NCI-H2029 treated with DMSO at 0.1 percent for 48 hours (cell line): ENCODE measurements around the gene NUMB.

Experiments used
- DNase-seq: peaks from one replicate; lab custom pipeline; 2025; lab: John Stamatoyannopoulos, UW

The NUMB gene

GRCh38 chr14:73261075-73261474, 197.3 kb downstream of the NUMB start:
- DNase-seq, result no peak

GRCh38 chr14:73260574-73260973, 197.8 kb downstream of the NUMB start:
- no peak for DNase-seq

DNA sequence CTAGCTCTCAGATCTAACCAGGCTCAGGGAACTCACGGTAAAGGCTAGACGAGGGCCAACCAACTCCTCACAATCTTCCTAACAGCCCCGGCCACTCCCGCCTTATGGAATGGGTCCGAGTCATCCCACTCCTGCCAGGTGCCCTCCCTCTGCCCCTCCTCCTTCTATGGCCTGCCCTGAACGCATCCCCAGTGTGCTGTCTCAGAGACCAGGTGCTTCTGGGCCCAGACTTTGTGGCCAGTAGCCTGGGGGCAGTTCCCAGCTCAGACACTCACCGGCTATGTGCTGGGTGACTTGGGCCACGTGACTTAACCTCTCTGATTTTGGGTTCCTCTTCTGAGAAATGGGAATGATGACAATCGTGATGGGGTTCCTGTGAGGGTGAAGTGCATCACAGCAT, 198.5 kb downstream of the NUMB start:
- DNase-seq, result no peak

DNA sequence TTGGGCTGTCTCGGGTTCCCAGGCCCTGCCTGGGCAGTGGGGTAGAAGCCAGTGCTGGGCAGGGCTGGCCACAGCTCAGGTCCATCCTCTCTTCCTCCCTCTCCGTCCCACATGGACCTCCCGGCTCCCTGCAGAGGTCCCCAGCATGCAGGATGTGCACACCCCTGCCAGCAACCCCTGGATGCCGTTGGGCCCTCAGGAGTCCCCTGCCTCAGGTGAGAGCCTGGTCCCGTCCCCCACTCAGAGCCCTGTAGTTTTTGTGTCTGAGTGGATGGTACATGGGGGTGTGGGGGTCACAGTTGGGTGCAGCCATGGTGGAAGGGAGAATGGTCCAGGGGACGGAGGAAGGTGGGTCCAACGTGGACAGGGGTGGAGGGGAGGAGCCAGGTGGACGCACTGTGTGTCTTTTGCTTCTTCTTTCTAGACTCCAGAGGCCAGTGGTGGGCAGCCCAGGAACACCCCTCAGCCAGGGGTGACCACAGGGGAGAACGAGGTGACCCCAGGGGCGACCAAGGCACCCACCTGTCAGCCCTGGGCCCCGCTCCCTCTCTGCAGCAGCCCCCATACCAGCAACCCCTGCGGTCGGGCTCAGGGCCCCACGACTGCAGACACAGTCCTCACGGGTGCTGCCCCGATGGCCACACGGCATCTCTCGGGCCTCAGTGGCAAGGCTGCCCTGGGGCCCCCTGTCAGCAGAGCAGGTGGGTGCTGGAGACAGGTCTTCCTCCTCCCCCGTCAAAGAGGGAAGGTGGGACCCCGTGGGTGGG, 199.3 kb downstream of the NUMB start:
- no peak for DNase-seq

GRCh38 chr14:73258076-73258475, 200.3 kb downstream of the NUMB start:
- no peak for DNase-seq

- no peak for DNase-seq
Measured at GRCh38 chr14:73255693-73256225, 202.6 kb downstream of the NUMB start.

DNA sequence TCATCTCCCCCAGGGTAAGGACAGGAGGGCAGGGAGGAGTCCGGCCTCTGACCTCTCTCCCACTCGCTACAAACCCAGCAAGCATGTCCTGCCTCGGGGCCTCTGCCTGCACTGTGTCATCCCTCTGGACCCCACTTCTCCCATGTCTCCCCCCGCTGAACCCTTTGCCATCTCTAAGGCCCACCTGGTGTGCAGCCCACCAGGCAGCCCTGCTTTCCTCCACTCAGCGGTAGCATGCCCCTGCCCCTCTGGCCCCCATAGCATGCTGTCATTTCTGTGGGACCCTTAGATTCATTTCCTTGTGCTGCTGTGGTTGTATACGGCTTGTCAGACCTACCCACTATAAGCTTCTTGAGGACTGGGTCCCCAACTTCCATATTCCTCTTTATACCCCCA, 203.3 kb downstream of the NUMB start:
- no peak for DNase-seq

DNA sequence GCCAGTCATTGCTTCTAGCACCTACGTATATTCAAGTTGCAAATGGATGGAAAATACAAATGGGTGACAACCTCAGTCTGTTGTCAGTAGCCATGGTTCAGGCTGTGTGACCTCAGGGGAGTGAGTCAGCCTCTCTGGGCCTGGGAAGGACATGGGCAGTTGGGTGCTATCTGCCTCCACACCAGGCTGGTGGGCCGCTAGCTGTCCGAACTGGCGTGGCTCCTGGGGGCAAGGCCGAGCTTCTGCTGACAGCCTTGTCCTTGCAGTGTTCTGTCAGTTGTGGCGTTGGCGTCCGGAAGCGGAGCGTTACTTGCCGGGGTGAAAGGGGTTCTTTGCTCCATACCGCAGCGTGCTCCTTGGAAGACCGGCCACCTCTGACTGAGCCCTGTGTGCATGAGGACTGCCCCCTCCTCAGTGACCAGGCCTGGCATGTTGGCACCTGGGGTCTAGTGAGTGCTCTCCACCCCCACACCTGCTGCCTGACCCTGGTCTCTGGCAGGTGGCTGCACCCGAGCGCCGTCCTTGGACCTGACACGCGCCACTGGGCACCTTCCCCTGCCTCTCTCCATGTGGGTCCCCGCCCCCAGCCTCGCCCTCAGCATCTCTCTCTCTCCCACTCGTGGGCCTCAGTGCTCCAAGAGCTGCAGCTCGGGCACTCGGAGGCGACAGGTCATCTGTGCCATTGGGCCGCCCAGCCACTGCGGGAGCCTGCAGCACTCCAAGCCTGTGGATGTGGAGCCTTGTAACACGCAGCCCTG, 203.9 kb downstream of the NUMB start:
- DNase-seq, result no peak

DNA sequence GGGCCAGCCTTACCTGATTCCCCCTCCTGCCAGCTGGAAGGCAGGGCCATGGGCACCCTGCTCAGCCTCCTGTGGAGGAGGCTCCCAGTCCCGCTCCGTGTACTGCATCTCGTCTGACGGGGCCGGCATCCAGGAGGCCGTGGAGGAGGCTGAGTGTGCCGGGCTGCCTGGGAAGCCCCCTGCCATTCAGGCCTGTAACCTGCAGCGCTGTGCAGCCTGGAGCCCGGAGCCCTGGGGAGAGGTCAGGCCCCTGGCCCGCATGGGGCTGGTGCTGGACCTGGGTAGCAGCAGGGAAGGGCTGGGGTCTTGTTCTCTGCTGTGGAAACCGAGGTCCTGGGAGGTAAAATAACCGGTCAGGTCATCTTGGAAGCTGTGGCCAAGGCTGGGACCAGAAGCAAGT, 204.6 kb downstream of the NUMB start:
- no peak for DNase-seq

DNA sequence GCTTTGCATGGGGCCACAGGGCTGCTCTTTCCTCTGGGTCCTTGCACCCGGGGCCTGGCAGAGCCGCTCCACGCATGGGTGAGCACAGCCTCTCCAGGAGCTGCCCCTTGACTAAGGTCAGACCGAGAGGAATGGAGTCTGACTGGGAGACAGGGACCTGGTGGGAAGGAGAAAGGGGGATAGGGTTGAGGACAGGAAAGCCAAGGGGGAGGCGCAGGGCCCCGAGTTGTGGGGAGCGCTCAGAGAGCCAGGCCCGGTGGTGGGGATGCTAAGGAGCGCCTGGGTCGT, 205.1 kb downstream of the NUMB start:
- no peak for DNase-seq

GRCh38 chr14:73252491-73253322, 205.6 kb downstream of the NUMB start:
- no peak for DNase-seq

DNA sequence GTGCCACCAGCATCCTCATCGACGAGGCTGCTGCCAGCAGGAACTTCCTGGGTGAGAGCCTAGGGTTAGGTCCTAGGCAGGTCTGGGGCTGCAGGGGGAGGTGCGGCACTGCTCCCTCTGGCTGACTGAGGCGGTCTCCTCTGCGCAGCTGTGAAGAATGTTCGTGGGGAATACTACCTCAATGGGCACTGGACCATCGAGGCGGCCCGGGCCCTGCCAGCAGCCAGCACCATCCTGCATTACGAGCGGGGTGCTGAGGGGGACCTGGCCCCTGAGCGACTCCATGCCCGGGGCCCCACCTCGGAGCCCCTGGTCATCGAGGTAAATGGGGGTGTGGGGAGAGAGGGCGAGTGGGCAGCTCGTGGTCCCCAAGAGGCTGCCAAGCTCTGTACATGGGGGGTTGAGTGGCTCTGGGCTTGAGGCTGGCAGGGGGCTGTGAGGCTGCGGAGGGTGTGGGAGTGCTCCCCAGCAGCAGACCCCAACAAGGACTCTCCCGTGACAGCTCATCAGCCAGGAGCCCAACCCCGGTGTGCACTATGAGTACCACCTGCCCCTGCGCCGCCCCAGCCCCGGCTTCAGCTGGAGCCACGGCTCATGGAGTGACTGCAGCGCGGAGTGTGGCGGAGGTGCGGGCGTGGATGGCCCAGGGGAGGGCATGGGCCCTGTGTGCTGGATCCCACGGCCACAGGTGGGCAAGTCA, 206.7 kb downstream of the NUMB start:
- no peak for DNase-seq

- no peak for DNase-seq
Measured at GRCh38 chr14:73250781-73251500, 207.4 kb downstream of the NUMB start.

DNA sequence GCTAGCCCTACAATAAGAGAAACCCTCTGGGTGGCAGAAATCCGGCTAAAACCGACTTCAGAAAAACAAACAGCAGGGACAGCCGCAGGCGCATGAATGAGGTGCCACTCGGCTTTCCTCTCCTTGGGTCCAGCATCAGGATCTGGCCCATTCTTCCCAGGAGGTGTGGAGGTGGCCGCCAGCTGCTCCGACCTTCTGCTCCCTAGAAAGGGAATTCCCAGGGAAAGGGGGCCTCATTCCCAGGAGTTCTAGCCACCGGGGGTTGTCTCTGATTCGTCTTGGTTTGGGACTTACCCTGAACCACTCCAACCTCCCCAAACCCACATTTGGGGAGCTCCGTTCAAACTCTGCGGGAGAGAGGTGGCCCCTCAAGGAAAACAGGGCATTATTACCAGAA, 208.0 kb downstream of the NUMB start:
- no peak for DNase-seq

DNA sequence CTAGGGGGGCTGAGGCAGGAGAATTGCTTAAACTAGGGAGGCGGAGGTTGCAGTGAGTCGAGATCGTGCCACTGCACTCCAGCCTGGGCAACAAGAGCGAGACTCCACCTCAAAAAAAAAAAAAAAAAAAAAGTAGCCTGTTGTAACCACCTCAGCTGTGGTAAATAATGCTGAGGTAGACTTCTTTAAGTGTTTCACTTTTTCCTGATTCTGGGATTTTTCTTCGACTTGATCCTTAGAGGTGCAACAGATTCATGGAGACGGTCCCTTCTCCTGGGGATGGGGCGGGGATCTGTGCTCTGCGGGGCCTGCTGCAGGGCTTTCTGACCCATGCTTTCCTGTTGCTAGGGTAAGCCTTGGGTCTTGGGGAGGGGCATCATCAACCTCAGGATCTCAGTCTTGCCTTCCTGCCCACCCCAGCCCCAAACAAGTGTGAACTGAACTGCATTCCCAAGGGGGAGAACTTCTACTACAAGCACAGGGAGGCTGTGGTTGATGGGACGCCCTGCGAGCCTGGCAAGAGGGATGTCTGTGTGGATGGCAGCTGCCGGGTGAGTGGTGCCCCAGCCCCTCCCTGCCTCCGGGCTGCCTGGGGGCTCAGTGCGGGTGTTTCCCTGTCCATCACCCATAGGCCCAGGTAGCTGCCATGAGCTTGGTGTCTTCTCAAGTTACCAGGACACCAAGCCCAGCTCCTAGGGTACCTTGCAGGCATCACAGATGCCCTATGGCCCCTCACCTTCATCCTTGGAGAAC, 208.6 kb downstream of the NUMB start:
- no peak for DNase-seq

GRCh38 chr14:73249108-73249507, 209.2 kb downstream of the NUMB start:
- no peak for DNase-seq

GRCh38 chr14:73248108-73248868, 210.1 kb downstream of the NUMB start:
- DNase-seq, result no peak

DNA sequence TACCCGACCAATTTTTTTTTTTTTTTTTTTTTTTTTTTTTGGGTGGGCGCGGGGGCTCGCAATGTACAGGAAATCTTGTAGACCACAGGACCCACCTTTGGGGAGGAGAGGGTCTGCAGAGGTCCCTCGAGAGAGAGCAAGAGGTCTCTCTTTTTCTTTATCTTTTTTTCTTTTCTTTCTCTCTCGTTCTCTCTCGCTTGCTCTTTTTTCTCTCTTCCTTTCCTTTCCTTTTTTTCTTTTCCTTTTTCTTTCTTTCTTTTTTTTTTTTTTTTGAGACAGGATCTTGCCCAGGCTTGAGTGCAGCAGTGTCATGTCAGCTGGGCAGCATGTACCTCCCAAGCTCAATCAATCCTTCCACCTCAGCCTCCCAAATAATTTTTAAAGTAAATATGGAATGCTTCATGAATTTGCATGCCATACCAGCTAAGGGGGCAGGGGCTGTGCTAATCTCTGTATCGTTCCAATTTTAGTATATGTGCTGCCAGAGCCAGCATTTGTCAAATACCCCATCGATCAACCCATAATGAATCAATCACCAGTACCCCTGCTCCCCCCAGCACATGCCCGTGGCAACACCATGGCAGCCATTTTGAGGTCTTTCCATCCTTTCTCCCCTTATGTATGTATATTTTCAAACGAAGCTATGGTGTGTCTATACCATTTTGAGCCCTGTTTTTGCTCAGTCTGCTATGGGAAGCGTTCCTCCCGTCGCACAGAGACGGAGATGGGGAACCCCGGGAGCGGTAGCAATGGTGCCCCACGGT, 211.8 kb downstream of the NUMB start:
- DNase-seq, result no peak
